Cortex of kidney (tissue), 1 donor: ENCODE data around the gene APOLD1.
"Not testable (repeated sequence)": the region's sequence is repeated elsewhere in the genome, so short reads cannot be mapped to it uniquely, and the experiment has no call there.

Source experiments
- DNase-seq: peaks from one replicate; lab custom pipeline; 2025; lab: John Stamatoyannopoulos, UW

The APOLD1 gene

DNA sequence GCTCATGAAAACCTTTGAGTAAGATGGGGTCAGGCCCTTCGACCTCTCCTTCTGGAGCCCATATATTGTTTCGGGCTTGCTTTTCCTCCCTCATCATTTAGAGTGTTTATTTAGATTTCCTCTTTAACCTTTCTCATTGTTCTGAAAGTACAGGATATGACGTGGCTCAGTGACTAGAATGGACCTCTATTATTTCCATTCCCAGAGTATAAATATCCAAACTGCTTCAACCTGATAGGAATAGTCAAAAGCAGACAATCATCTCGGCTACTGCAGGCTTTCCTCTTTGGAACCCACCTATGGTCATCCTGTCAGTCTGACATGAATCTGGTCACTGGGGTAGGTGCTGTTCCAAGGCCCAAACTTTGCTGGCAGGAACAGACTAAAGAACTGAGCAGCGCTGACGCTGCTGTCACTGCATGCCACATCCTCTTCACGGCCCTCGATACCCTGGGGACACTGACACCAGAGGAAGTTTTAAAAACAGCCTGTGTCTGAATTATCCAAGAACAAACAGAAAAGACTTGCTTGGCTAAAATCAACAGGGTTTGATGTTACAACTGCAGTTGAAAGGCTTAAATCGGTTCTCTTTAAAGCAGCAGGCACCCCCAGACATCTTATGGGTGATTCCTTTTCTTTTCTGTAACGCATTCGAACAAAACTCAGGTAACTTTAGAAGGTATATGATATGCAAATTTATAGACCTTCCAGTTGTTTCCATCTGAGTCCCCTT, 22.7 kb downstream of the APOLD1 start:
- DNase-seq, result no peak

DNA sequence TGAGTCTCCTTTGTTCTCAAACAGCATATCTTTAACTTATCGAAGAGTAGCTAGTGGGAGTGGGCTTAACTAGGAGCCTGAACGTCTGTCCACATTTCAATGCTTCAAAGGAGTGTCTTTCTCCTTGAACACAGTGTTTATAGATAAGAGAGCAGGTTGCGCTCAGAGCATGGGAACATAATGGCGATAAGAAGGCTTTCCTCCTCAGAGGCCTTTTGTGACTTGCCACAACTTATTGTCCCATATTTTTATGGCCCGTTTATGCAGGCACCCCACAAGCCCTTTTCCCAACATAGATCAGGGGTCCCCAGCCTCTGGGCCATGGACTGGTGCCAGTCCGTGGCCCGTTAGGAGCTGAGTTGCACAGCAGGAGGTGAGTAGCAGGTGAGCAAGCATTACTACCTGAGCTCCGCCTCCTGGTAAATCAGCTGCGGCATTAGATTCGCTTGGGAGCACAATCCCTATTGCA, 25.1 kb downstream of the APOLD1 start:
- no peak for DNase-seq

DNA sequence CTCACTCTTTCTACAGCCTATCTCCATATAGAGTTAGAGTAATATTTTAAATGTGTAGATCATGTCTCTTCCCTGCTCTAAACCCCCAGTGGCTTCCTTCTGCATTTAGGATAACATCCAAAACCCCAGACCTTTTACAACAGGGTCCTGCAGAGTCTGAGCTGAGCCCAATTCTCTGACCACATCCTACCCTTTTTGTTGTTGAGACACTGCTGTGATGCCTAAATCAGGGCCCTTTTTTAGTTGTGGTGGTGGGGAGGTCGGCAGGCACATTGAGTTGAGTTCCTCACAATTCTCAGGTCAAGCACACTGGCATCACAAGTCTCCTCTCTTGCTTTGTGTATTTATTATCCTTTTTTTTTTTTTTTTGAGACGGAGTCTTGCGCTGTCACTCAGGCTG, 25.9 kb downstream of the APOLD1 start:
- DNase-seq, result no peak

DNA sequence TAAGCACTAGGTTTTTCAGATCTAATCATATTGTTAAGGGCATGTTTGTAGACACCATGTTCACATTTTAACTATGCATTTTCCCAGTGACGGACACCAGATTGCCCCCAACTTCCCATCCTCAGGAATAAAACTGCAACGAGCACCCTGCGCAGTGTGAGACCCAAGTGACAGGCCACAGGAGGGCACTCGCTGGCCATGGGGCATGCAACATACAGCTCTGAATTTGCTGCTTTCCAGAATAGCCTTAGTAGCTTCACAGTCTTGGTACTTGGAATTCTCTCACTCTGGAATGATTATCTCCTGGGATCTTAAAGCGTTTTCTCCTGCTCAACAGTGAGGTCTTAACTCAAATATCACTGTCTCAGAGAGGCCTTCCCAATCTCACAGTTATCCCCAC, 26.7 kb downstream of the APOLD1 start:
- DNase-seq, result no peak

DNA sequence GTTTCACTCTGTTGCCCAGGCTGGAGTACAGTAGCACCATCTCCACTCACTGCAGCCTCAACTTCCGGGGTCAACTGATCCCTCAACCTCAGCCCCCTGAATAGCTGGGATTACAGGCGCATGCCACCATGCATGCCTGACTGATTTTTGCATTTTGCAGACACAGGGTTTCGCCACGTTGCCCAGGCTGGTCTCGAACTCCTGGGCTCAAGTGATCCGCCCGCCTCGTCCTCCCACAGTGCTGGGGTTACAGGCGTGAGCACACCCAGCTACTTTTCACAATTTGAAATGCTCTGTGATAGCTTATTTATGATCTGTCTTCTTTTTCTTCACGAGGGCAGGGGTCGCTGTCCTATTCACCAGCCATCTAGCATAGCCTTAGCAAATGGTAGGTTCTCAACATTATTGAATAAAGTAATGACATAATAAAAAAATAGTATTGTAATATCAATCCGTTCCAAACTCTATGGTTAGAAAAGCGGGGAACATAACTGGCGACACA, 27.2 kb downstream of the APOLD1 start:
- no peak for DNase-seq

DNA sequence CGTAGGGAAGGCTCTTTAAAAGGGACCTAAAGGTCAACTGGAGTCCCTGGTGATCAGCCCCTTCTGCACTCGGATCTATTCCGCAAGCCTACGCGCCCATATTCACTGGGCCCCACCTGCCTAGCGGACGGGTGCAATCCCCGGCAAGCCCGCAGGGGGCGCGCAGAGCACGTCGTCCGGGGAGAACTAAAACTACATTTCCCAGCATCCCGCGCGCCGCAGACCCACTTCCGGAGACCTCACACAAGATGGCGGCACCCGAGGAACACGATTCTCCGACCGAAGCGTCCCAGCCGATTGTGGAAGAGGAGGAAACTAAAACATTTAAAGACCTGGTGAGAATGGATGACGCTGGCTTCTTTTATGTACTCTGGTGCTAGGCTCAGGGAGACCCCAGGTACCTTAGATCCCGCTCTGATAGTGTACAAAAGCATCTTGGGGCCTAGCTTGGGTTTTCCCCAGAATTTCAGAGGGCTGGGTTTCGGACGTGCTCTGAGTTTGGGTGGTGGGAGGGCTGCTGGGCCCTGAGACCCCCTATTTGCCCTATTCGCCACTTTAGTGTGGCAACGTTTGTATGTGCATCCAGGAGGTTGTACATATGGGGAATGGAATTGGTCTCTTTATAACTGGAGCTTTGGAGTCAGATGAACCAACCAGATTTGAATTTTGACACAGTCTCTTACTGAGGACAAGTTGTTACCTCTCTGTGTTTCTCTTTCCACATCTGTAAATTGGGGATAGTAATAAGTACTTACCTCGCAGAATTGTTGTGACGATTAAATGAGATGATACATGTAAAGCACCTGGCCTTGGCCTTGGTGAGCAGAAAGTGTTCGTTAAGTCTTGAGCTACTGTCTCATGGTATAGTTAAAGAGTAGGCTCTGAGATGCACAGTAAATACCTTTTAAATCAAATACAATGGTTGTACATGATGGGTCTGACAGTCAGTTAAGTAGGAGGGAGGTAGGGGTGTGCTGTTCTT, 28.0 kb downstream of the APOLD1 start, which contains the start of gene DDX47:
TSS of gene DDX47 (plus strand) at position 227 of the 982 bp plus-strand sequence. CDS start at position 249, 22 bp downstream.
- peak; percentile 15 for DNase-seq

DNA sequence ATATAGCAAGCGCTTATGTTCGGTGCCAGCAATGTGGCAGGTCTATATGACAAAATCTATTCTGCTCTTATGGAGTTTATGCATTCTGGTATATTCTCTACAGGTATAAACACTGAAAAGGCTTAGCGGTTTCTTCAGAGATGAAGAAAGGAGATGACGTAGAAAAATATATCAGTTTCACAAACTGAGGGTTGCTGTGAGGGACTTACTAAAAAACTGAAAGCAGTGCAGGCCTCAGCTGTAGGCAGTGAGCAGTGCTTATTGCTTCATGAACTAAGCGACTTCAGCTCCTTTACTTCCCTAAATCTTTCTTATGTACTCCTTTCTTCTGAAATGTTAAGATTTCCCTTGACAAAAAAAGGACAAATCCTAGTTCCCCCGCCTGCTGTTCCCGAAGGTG, 32.2 kb downstream of the APOLD1 start:
- no peak for DNase-seq

DNA sequence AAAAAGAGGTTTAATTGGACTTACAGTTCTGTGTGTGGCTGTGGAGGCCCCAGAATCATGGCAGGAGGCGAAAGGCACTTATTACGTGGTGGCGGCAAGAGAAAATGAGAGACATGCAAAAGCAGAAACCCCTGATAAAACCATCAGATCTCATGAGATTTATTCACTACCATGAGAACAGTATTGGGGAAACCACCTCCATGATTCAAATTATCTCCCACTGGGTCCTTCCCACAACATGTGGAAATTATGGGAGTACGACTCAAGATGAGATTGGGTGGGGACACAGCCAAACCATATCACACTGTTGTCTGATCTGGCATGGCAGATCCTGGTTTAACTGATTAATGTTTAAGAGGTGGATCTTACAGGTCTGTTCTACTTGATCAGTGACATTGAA, 33.2 kb downstream of the APOLD1 start:
- DNase-seq, result no peak

DNA sequence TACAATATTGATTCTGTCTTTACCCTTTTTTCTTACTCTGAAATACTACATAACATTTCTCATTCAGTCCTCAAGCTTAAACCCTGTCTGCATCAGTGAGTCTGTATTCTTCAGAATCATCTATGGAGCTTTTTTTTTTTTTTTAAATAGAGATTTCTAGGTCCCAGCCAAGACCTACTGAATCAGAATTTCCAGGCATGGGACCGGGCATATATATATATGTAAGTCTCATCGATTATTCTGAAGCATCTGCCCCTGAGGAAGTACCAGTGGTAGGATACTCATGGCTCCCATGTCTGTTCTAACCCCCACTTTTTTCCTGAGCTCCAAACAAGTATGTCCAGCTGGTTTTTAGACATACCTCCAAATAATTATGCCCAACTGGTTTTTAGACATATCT, 33.8 kb downstream of the APOLD1 start:
- DNase-seq, result no peak

DNA sequence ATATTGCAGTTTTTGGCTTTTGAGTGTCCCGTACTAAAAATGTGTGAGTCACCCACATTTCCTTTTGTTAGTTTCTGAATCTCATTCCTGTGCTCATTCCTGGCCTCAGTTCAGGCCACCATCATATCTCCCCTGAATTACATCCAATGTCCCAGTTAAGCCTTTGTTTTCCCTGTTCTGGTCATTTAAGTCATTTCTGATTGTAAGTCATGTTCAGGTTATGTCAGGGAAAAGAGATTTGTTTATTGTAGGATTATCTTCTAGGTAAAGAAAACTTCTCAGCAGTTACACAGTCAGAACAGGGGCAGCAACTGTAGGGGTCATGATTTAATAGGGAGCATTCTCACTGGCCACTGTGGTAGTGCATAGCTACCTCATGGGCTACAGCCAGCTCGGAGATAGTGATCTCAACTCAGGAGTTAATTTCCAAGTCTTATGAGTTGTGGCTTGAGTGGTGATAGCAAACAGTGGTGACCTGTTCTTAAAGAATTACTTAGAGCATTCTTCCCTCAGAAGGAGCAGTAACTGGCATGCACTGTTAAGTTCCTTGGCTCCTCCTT, 34.4 kb downstream of the APOLD1 start:
- DNase-seq, result no peak

DNA sequence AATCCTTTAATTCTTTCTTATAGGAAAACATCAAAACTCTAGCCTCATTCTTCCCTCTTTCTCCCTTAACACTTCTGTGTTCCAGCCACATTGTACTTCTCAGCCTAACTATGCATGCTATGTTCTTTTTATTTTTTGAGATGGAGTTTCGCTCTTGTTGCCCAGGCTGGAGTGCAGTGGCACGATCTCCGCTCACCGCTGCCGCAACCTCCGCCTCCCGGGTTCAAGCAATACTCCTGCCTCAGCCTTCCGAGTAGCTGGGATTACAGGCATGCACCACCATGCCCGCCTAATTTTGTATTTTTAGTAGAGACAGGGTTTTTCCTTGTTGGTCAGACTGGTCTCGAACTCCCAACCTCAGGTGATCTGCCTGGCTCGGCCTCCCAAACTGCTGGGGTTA, 34.9 kb downstream of the APOLD1 start:
- not testable (repeated sequence) for DNase-seq

DNA sequence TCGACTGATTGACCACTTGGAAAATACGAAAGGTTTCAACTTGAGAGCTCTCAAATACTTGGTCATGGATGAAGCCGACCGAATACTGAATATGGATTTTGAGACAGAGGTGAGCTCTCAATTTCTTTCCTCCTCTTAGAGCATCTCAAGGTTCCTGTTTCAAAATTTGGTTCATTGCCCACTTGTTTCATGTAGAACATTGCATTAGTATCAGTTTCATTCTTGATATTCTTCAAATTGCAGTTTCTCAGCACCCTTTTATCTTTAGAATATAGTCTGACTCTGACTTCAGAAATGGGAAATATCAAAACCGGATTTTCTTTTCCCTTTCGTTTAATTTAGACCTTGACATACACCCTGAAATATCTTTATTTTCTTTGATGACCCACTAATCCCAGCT, 36.5 kb downstream of the APOLD1 start:
- no peak for DNase-seq

DNA sequence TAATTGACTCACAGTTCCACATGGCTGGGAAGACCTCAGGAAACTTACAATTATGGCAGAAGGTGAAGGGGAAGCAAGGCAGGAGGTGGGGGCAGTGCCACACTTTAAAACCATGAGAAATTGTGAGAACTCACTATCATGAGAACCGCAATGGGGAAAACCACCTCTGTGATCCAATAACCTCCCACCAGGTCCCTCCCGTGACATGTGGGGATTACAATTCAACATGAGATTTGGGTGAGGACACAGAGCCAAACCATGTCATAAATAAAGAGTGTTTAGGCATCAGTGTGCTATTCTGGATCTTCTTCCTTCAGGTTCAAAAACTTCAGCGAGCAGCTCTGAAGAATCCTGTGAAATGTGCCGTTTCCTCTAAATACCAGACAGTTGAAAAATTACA, 37.4 kb downstream of the APOLD1 start:
- no peak for DNase-seq

DNA sequence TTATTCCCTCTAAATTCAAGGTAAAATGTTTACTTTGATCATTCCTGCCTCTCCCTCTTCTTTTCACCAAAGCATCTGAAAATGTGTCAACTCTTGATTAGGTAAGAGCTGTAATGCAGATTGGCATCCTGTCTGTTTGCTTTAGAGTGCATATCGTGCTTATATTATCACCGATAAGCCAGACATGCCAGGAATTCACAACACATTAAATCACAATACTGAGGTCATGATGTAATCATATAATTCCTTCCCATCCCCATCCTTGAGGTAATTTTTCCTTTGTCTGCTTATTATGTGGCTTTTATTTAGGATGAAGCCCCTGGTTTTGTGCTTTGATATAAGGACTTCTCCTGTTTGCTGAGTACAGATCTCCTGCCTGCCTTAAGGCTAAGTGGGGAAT, 37.8 kb downstream of the APOLD1 start:
- no peak for DNase-seq

DNA sequence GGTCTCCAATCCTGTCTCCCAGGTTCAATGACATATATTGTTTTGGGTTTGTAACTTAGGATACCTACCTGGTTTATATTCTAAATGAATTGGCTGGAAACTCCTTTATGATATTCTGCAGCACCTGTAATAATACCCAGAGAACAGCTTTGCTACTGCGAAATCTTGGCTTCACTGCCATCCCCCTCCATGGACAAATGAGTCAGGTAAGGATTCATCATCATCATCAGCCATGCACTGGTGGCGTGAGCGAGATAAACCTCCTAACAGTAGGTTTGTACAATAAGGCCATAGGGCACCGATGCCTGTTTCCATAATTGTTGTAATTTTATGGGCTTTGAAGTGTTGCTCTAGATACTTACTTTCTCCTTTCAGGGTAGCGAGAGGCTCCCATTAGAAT, 38.4 kb downstream of the APOLD1 start:
- DNase-seq, result no peak

DNA sequence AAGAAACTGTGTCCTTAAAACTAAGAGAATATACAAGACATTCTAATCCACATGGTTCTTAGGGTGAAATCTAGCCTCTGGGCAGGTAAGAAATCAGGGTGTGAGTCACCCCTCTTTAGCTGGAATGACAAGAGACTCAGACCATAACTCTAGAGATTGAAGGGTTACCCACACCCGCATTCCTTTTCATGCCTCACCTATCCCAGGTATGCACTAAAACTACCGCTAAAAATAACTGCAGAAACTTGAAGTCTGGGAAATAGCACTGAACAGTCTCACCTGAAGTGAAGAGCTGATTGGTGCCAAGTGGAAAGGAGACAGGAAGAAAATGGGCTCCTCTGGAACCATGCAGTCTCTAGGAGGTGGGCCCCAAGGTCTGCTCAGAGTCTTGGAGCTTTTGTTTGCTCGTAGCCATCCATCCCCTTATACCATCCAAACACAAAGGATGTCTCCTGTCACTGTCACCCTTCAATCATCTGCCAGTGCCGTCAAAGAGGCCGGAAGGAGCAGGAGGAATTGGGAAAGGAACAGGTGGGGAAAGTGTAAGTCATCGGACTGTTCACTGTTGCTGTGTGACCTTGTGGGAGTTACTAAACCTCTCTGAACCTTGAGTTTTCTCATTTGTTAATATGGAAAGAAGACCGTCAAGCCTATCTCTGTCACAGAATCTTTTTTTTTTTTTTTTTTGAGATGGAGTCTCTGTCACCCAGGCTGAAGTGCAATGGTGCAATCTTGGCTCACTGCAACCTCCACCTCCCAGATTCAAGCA, 50.1 kb downstream of the APOLD1 start:
- DNase-seq, result no peak

DNA sequence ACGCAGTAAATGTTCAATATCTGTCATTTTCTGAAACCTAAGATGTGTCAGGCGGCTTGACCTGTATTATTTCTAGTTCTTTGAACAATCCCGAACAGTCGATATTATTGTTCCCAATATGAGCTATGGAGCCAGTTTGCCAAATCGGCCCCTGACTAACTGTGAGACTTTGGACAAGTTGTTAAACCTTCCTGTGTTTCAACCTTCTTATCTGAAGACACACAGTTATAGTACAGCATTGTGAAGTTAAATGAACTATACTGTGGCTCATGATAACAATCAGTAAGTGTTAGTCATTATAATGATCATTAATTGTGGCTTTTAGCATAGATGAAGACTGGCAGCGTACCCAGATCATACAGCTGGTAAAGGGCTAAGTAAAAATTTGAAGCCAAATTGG, 51.1 kb downstream of the APOLD1 start:
- DNase-seq, result no peak

DNA sequence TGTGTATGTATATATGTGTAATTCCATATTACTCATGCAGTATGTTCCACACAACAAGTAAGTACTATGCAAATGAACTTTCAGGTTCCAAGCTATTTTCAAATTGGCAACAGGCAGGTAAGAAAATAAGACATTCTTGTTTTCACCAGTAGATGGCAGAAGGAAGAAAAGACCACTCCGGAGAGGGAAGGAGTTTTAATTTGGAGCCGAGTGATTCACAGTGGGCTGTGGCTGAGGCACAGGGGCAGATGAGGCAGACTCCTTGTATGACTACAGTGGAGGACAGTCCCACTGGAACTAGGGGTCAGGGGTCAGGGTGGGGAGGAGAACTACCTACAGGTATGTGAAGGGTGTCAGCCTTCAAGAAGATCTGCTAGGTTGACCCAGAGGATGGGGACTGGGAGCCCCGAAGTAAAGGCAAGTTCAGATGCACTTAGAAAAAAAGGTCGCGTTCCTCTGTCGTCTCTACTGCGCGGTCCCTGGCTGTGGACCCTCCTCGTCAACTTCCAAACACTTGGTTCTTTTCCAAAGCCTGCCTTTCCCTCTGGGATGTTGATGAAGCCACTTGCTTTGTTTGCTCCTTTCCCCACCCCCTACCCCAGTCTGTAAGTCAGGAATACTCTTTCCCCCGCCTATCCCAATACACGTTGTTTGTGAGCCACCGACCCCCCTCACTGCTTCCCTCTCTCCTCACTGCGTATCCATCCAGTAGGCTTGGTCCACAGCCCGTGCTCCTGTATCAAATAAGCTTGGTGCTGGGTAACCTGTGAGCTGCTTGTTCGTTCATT, 51.8 kb downstream of the APOLD1 start:
- no peak for DNase-seq

DNA sequence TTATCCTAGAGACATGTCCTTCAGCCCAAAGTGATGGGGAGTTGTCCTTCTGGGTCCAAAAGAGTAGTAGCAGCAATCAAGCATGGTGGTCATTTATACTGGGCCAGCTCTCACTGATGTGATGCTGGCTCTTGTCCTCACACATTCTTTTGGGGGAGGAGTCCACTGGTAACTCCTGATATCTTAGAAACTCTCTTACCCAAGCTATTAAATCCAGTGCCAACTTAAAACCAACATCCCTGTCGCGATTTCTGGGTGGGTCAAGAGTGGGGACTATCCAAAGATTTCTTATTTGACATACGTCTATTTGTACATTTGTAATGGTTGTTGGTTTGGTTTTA, 52.3 kb downstream of the APOLD1 start:
- no peak for DNase-seq

DNA sequence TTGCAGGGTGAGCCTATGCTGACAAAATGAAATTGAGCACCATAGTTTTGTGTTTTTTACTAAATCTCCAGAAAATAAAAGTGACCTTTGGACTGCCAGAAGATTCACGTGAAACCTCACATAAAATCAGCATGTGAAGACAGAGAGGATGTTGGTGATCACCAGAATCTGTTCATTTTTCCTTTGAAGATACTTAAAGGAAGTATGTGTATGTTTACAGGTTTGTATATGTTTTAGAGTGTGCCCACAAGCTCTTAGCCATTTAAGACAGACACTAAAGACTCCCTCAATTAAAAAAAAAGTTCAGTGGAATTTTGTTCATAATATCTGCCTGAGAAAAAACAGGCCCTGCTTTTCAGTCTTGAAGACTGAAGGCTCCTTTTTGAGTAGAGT, 53.5 kb downstream of the APOLD1 start:
- no peak for DNase-seq

DNA sequence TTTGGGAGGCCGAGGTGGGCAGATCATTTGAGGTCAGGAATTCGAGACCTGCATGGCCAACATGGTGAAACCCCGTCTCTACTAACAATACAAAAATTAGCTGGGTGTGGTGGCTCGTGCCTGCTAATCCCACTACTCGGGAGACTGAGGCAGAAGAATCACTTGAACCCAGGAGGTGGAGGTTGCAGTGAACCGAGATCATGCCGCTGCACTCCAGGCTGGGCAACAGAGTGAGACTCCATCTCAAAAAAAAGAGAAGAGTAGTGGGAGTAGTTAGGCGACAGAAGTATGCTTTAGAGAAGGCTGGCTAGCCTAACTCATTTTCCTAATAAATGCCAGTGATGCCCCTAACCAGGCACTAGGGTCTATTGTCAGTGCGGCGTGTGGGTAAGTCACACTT, 54.0 kb downstream of the APOLD1 start:
- not testable (repeated sequence) for DNase-seq
